ENCODE data around the gene PEPD. TPM values are rescaled to one million over a fixed set of nuclear protein-coding genes. Genes with fewer than 3 reads are reported as not detected.

PEPD gene
- polyA plus RNA-seq, 3 donors = 61.5 to 218 (median 171) TPM

GRCh38 chr19:33503030-33503429 is 18.6 kb downstream of the PEPD start:
- intact Hi-C loops (cut with micrococcal nuclease) = no loop called here
- Histone ChIP-seq H2AFZ (ENCODE audit: insufficient read depth, low read depth, low read length, poor library complexity, severe bottlenecking) (no peak overlapping the region), H3K4me2 (replicated peaks; ENCODE audit: extremely low read depth, low read length, poor library complexity, severe bottlenecking) (no peak overlapping the region), H4K20me1 (ENCODE audit: insufficient read depth, low read length) (no peaks in the 10 kb centered on the region), H3K4me3 (replicated peaks in 1 of 3; ENCODE audit: low read depth in 2 of 3, low read length in 3 of 3) (no peak overlapping the region), H3K9me3 (replicated peaks in 1 of 2; ENCODE audit: control insufficient read depth in 1 of 2, insufficient read depth in 1 of 2, low read length in 2 of 2) (no peaks in the 10 kb centered on the region), H3K4me1 (ENCODE audit: control insufficient read depth in 1 of 2, insufficient read depth in 2 of 2, low read length in 2 of 2) (no peaks in the 10 kb centered on the region), H3K79me2 (ENCODE audit: insufficient read depth, low read length) (no peaks in the 10 kb centered on the region), H3K36me3 (replicated peaks in 1 of 2; ENCODE audit: control insufficient read depth in 1 of 2, insufficient read depth in 2 of 2, low read length in 2 of 2) (peaks cover 12 to 22% of the 10 kb centered on the region in 2 donors), H3K27me3 (ENCODE audit: control insufficient read depth in 2 of 2, insufficient read depth in 2 of 2, low read length in 2 of 2) (no peaks in the 10 kb centered on the region), H3K27ac (ENCODE audit: low read depth in 1 of 2, low read length in 2 of 2) (no peak overlapping the region), H3K9ac (ENCODE audit: insufficient read depth, low read length, poor library complexity, severe bottlenecking) (no peak overlapping the region)
- WGBS (ENCODE audit: insufficient coverage) = 81% methylated on average over 5 of the region's 6 CpGs
- H3K4me1 Mint-ChIP-seq = no peaks in the 10 kb centered on the region
- no peak overlapping the region for H3K4me3 Mint-ChIP-seq
- DNase-seq = no peak
- H3K9me3 Mint-ChIP-seq = peaks cover 0 to 3% (median 0%) of the 10 kb centered on the region in 7 donors
- peaks cover 0 to 2% (median 0%) of the 10 kb centered on the region in 3 donors for H3K27me3 Mint-ChIP-seq (ENCODE audit: low read depth in 3 of 3)
- TF ChIP-seq CTCF (IDR thresholded peaks at IDR 0.05) = no peak
- H3K36me3 Mint-ChIP-seq = peaks cover 21 to 27% of the 10 kb centered on the region in 2 donors
- H3K27ac Mint-ChIP-seq = no peak overlapping the region

GRCh38 chr19:33502521-33502920 is 19.1 kb downstream of the PEPD start:
- no peak for TF ChIP-seq CTCF (IDR thresholded peaks at IDR 0.05)
- peaks cover 12 to 22% of the 10 kb centered on the region in 2 donors for H3K36me3 ChIP-seq (replicated peaks in 1 of 2; ENCODE audit: control insufficient read depth in 1 of 2, insufficient read depth in 2 of 2, low read length in 2 of 2)
- no peaks in the 10 kb centered on the region for H3K4me1 ChIP-seq (ENCODE audit: control insufficient read depth in 1 of 2, insufficient read depth in 2 of 2, low read length in 2 of 2)
- Mint-ChIP-seq H3K27me3 (ENCODE audit: low read depth in 3 of 3) (peaks cover 0 to 2% (median 0%) of the 10 kb centered on the region in 3 donors), H3K9me3 (peaks cover 0 to 3% (median 0%) of the 10 kb centered on the region in 7 donors), H3K4me3 (no peak overlapping the region), H3K4me1 (no peaks in the 10 kb centered on the region), H3K36me3 (peaks cover 21 to 26% of the 10 kb centered on the region in 2 donors), H3K27ac (no peak overlapping the region)
- no peak overlapping the region for H3K4me2 ChIP-seq (replicated peaks; ENCODE audit: extremely low read depth, low read length, poor library complexity, severe bottlenecking)
- no peak overlapping the region for H3K9ac ChIP-seq (ENCODE audit: insufficient read depth, low read length, poor library complexity, severe bottlenecking)
- intact Hi-C loops (cut with micrococcal nuclease) = no loop called here
- no peaks in the 10 kb centered on the region for H3K9me3 ChIP-seq (replicated peaks in 1 of 2; ENCODE audit: control insufficient read depth in 1 of 2, insufficient read depth in 1 of 2, low read length in 2 of 2)
- no peaks in the 10 kb centered on the region for H3K79me2 ChIP-seq (ENCODE audit: insufficient read depth, low read length)
- no peak overlapping the region for H2AFZ ChIP-seq (ENCODE audit: insufficient read depth, low read depth, low read length, poor library complexity, severe bottlenecking)
- no peak overlapping the region for H3K4me3 ChIP-seq (replicated peaks in 1 of 3; ENCODE audit: low read depth in 2 of 3, low read length in 3 of 3)
- no peak for DNase-seq
- H4K20me1 ChIP-seq (ENCODE audit: insufficient read depth, low read length) = no peaks in the 10 kb centered on the region
- 100% methylated on average over 1 of the region's 4 CpGs for WGBS (ENCODE audit: insufficient coverage)
- H3K27me3 ChIP-seq (ENCODE audit: control insufficient read depth in 2 of 2, insufficient read depth in 2 of 2, low read length in 2 of 2) = no peaks in the 10 kb centered on the region
- H3K27ac ChIP-seq (ENCODE audit: low read depth in 1 of 2, low read length in 2 of 2) = no peak overlapping the region
